Stimulated activated CD4-positive, alpha-beta T cell treated with anti-CD3 and anti-CD28 coated beads, Interleukin-2, amount 100 ng/mL, for 4 hours (primary cell): ENCODE data around the gene SLC29A3.

Source experiments
- DNase-seq: peaks from one replicate; pipeline ENCODE4 v3.0.0-alpha.2; 2020; ENCODE audit warnings: low read depth

SLC29A3 gene

GRCh38 chr10:71393841-71394475 is 74.9 kb downstream of the SLC29A3 start:
- DNase-seq = no peak

- no peak for DNase-seq
Observed at GRCh38 chr10:71394926-71395562, 76.0 kb downstream of the SLC29A3 start.

- DNase-seq = no peak
Observed at GRCh38 chr10:71395621-71396020, 76.6 kb downstream of the SLC29A3 start.

- DNase-seq = peak; percentile 3
Observed at GRCh38 chr10:71396084-71396710, 77.1 kb downstream of the SLC29A3 start.

GRCh38 chr10:71396711-71397295 is 77.7 kb downstream of the SLC29A3 start, which contains the start of gene CDH23:
Gene CDH23, plus strand, starts transcription at chr10:71396920. Its CDS starts 42,912 bp downstream, at chr10:71439832.
- DNase-seq = no peak

- no peak for DNase-seq
Observed at GRCh38 chr10:71397296-71398212, 78.5 kb downstream of the SLC29A3 start.

GRCh38 chr10:71398976-71399375 is 79.9 kb downstream of the SLC29A3 start:
- no peak for DNase-seq

- DNase-seq = no peak
Observed at GRCh38 chr10:71399946-71400345, 80.9 kb downstream of the SLC29A3 start.

- DNase-seq = no peak
Observed at GRCh38 chr10:71401056-71401455, 82.0 kb downstream of the SLC29A3 start.

GRCh38 chr10:71402005-71402404 is 82.9 kb downstream of the SLC29A3 start:
- no peak for DNase-seq

GRCh38 chr10:71404503-71405295 is 85.6 kb downstream of the SLC29A3 start:
- no peak for DNase-seq

GRCh38 chr10:71406878-71407277 is 87.8 kb downstream of the SLC29A3 start:
- DNase-seq = no peak

- DNase-seq = no peak
Observed at GRCh38 chr10:71408436-71409225, 89.6 kb downstream of the SLC29A3 start.

GRCh38 chr10:71409516-71410104 is 90.6 kb downstream of the SLC29A3 start:
- DNase-seq = no peak
